H1 (cell line): ENCODE results near the gene CA5A. TPM values are rescaled to one million over a fixed set of nuclear protein-coding genes. Genes with fewer than 3 reads are reported as not detected.

ENCODE experiments used
- CTCF ChIA-PET: fragments of 300-600 bp; sonication (Branson Sonifier 250); formaldehyde crosslinking; loops from one replicate; lab custom pipeline; 2021; ENCODE audit not compliant: partially characterized antibody; lab: Charles Lee
- POLR2A ChIA-PET: fragments of 300-600 bp; sonication (Branson Sonifier 250); formaldehyde crosslinking; loops from one replicate; lab custom pipeline; 2021; ENCODE audit warnings: inconsistent platforms; ENCODE audit not compliant: partially characterized antibody; lab: Charles Lee
- DNase-seq, 2 experiments: peaks; one replicate each; pipeline versions ENCODE4 v3.0.0 to v3.0.0-alpha.2; 2010 to 2022; ENCODE audit warnings: low spot score in 2 of 2, low read depth in 1 of 2, mixed read lengths in 1 of 2
- FAIRE-seq: peaks from 2 replicates; lab custom pipeline; 2011; peaks lifted over from hg19 to GRCh38; lab: Jason Lieb, UNC
- H2AFZ ChIP-seq: 2 replicates; pipeline ENCODE4 v1.8.1; 2012; ENCODE audit warnings: low read length, inconsistent platforms
- H2AK5ac ChIP-seq: 2 replicates; pipeline ENCODE4 v1.6.1; 2013; ENCODE audit warnings: low read depth, low read length
- H2BK120ac ChIP-seq: replicated peaks from 2 replicates; pipeline ENCODE3; 2013; ENCODE audit warnings: low read depth, low read length, inconsistent platforms
- H2BK12ac ChIP-seq: 2 replicates; pipeline ENCODE4 v1.6.1; 2013; ENCODE audit warnings: low read depth, low read length
- H2BK15ac ChIP-seq: 2 replicates; pipeline ENCODE4 v1.6.1; 2013; ENCODE audit warnings: low read length
- H2BK20ac ChIP-seq: 2 replicates; pipeline ENCODE4 v1.6.1; 2013; ENCODE audit warnings: low read length
- H2BK5ac ChIP-seq: 2 replicates; pipeline ENCODE4 v1.6.1; 2013; ENCODE audit warnings: low read depth, low read length
- H3K14ac ChIP-seq: 2 replicates; pipeline ENCODE4 v1.6.1; 2013; ENCODE audit warnings: inconsistent platforms; ENCODE audit not compliant: insufficient read length
- H3K18ac ChIP-seq: 2 replicates; pipeline ENCODE4 v1.6.1; 2013; ENCODE audit warnings: low read length; ENCODE audit errors: extremely low read depth
- H3K23ac ChIP-seq: 2 replicates; pipeline ENCODE4 v1.6.1; 2013; ENCODE audit warnings: inconsistent platforms; ENCODE audit not compliant: insufficient read length
- H3K23me2 ChIP-seq: 2 replicates; pipeline ENCODE4 v1.6.1; 2013; ENCODE audit warnings: low read depth, low read length
- H3K27ac ChIP-seq: 2 replicates; pipeline ENCODE4 v1.6.1; 2011; ENCODE audit warnings: low read depth, low read length, inconsistent platforms
- H3K27me3 ChIP-seq, 4 experiments: replicated peaks in 1 of 4; 1 replicate in 1 of 4; 2 replicates in 3 of 4; pipeline versions ENCODE4 v1.6.1 to v1.8.1; 2011 to 2013; ENCODE audit warnings: low read length in 3 of 4, mild to moderate bottlenecking in 3 of 4, inconsistent platforms in 2 of 4, mixed read lengths in 2 of 4, moderate library complexity in 1 of 4; ENCODE audit not compliant: control insufficient read depth in 3 of 4, insufficient read depth in 3 of 4; ENCODE audit errors: extremely low read depth in 1 of 4
- H3K36me3 ChIP-seq, 4 experiments: 2 replicates each; pipeline versions ENCODE4 v1.6.1 to v1.8.1; 2011 to 2013; ENCODE audit warnings: mild to moderate bottlenecking in 4 of 4, low read length in 3 of 4, moderate library complexity in 2 of 4, control low read depth in 1 of 4, inconsistent platforms in 1 of 4; ENCODE audit not compliant: insufficient read depth in 4 of 4, control insufficient read depth in 2 of 4
- H3K4ac ChIP-seq: replicated peaks from 2 replicates; pipeline ENCODE3; 2013; ENCODE audit warnings: low read length, low read depth, mixed read lengths, inconsistent platforms; ENCODE audit not compliant: insufficient read length
- H3K4me1 ChIP-seq, 4 experiments: replicated peaks in 1 of 4; 1 replicate in 1 of 4; 2 replicates in 3 of 4; pipeline versions ENCODE4 v1.6.1 to v1.8.1; 2011 to 2013; ENCODE audit warnings: low read length in 3 of 4, inconsistent platforms in 2 of 4, mixed read lengths in 1 of 4; ENCODE audit not compliant: insufficient read depth in 4 of 4, control insufficient read depth in 3 of 4
- H3K4me2 ChIP-seq, 2 experiments: 2 replicates each; pipeline versions ENCODE4 v1.6.1 to v1.8.1; 2011 to 2013; ENCODE audit warnings: low read depth in 2 of 2, low read length in 2 of 2, control low read depth in 1 of 2, inconsistent platforms in 1 of 2, mild to moderate bottlenecking in 1 of 2; ENCODE audit not compliant: insufficient read depth in 1 of 2
- H3K4me3 ChIP-seq, 4 experiments: fragments of 200-600, 300-600 bp in 1 of 4; sonication (generic), shearing (Covaris generic), sonication (Bioruptor Twin) in 1 of 4; 2 replicates each; pipeline versions ENCODE4 v1.5.1 to v1.8.1; 2011 to 2016; ENCODE audit warnings: low read length in 4 of 4, low read depth in 3 of 4, control low read depth in 2 of 4, inconsistent platforms in 2 of 4, mild to moderate bottlenecking in 2 of 4, mixed read lengths in 1 of 4, moderate library complexity in 1 of 4; ENCODE audit not compliant: insufficient read depth in 2 of 4; ENCODE audit errors: extremely low read depth in 1 of 4
- H3K56ac ChIP-seq: replicated peaks from 2 replicates; pipeline ENCODE3; 2013; ENCODE audit warnings: low read depth, mild to moderate bottlenecking, mixed read lengths, low read length, inconsistent platforms; ENCODE audit not compliant: insufficient read length
- H3K79me1 ChIP-seq: 2 replicates; pipeline ENCODE4 v1.6.1; 2013; ENCODE audit warnings: low read depth, low read length, control low read depth
- H3K79me2 ChIP-seq, 2 experiments: 2 replicates each; pipeline versions ENCODE4 v1.6.1 to v1.8.1; 2012 to 2013; ENCODE audit warnings: low read length in 2 of 2, mild to moderate bottlenecking in 2 of 2, inconsistent platforms in 1 of 2; ENCODE audit not compliant: insufficient read depth in 2 of 2, control insufficient read depth in 1 of 2
- H3K9ac ChIP-seq, 4 experiments: replicated peaks in 1 of 4; 1 replicate in 1 of 4; 2 replicates in 3 of 4; pipeline versions ENCODE4 v1.6.1 to v1.8.1; 2011 to 2013; ENCODE audit warnings: low read depth in 3 of 4, low read length in 3 of 4, control low read depth in 2 of 4, mild to moderate bottlenecking in 2 of 4, moderate library complexity in 2 of 4, inconsistent platforms in 1 of 4; ENCODE audit errors: extremely low read depth in 1 of 4
- H3K9me3 ChIP-seq, 2 experiments: 2 replicates each; pipeline versions ENCODE4 v1.6.1 to v1.8.1; 2012 to 2013; ENCODE audit warnings: mild to moderate bottlenecking in 2 of 2, moderate library complexity in 2 of 2, control low read depth in 1 of 2, inconsistent platforms in 1 of 2, low read depth in 1 of 2, low read length in 1 of 2, mixed read lengths in 1 of 2; ENCODE audit not compliant: insufficient read depth in 2 of 2
- H4K20me1 ChIP-seq, 2 experiments: replicated peaks in 1 of 2; 2 replicates each; pipeline versions ENCODE3 to v1.8.1; 2011 to 2013; ENCODE audit warnings: inconsistent platforms in 2 of 2, low read length in 2 of 2, mild to moderate bottlenecking in 1 of 2; ENCODE audit not compliant: insufficient read depth in 2 of 2, control insufficient read depth in 1 of 2
- H4K5ac ChIP-seq: 2 replicates; pipeline ENCODE4 v1.6.1; 2013; ENCODE audit warnings: low read length, low read depth, mixed read lengths, inconsistent platforms; ENCODE audit not compliant: insufficient read length
- H4K8ac ChIP-seq: 2 replicates; pipeline ENCODE4 v1.8.0; 2013; ENCODE audit warnings: mild to moderate bottlenecking, moderate library complexity, low read length, inconsistent platforms; ENCODE audit not compliant: insufficient read depth; ENCODE audit errors: extremely low read depth
- H4K91ac ChIP-seq: replicated peaks from 2 replicates; pipeline ENCODE3; 2013; ENCODE audit warnings: low read length, mixed read lengths, inconsistent platforms; ENCODE audit not compliant: insufficient read length
- CEBPB ChIP-seq: IDR thresholded peaks from 2 replicates; pipeline ENCODE4 v1.6.1; 2012; ENCODE audit warnings: low read depth, low read length
- CTCF ChIP-seq, 3 experiments: IDR thresholded peaks; 1 replicate in 2 of 3; 2 replicates in 1 of 3; pipeline versions ENCODE4 v1.5.1 to v1.6.1; 2011; ENCODE audit warnings: low read length in 3 of 3, mild to moderate bottlenecking in 3 of 3, inconsistent platforms in 2 of 3, low read depth in 1 of 3, moderate library complexity in 1 of 3; ENCODE audit not compliant: insufficient read depth in 1 of 3; ENCODE audit errors: control extremely low read depth in 1 of 3
- GTF2F1 ChIP-seq: IDR thresholded peaks from 2 replicates; pipeline ENCODE4 v1.6.1; 2012; ENCODE audit warnings: low read depth, low read length, improper control_type of control experiment, borderline replicate concordance
- POLR2A ChIP-seq, 2 experiments: IDR thresholded peaks; 1 replicate in 1 of 2; 2 replicates in 1 of 2; pipeline ENCODE4 v1.6.1; 2011; ENCODE audit warnings: low read depth in 2 of 2, low read length in 2 of 2, mild to moderate bottlenecking in 2 of 2; ENCODE audit errors: control extremely low read depth in 1 of 2
- RAD21 ChIP-seq, 2 experiments: IDR thresholded peaks in 1 of 2; conservative IDR thresholded peaks in 1 of 2; 2 replicates each; pipeline ENCODE4 v1.6.1; 2011; ENCODE audit warnings: low read depth in 2 of 2, low read length in 2 of 2, improper control_type of control experiment in 1 of 2, inconsistent platforms in 1 of 2, mild to moderate bottlenecking in 1 of 2, moderate library complexity in 1 of 2
- WGBS, 2 experiments: shearing (Covaris generic) in 1 of 2; methylation state at CpG; one replicate each; pipeline versions ENCODE4 v1.1.6 to v1.1.7; 2013 to 2015; ENCODE audit warnings: low lambda C conversion rate in 2 of 2, mixed read lengths in 2 of 2, inconsistent platforms in 1 of 2, low coverage in 1 of 2, missing lambda C conversion rate in 1 of 2; ENCODE audit not compliant: insufficient replicate concordance in 2 of 2, insufficient coverage in 1 of 2, insufficient read length in 1 of 2; ENCODE audit errors: extremely low coverage in 1 of 2, missing lambda C conversion rate in 1 of 2; 5-methylcytosine and 5-hydroxymethylcytosine counted together
- polyA plus RNA-seq, 7 experiments: library from polyadenylated mRNA; depleted of rRNA in 3 of 7; stranded (reverse) in 5 of 7; unstranded in 2 of 7; fragments of >200 nt in 5 of 7; fragments of 200-250 nt in 2 of 7; gene quantifications; 1 replicate in 5 of 7; 2 replicates in 1 of 7; 4 replicates in 1 of 7; pipeline versions ENCODE4 v1.2.1 to v1.2.3, GENCODE V29; 2011 to 2013; ENCODE audit warnings: missing spikeins in 2 of 7, mixed read lengths in 2 of 7
- total RNA-seq: library from RNA; stranded (reverse); fragmentation: NEBNext Ultra II Directional; extraction: Animal tissue kit (Norgen Biotek cat#: 25700); gene quantifications from 2 replicates; pipeline ENCODE4 v1.2.1, GENCODE V29; 2021

The CA5A gene
- total and polyA plus RNA-seq, 2 of the 8 experiments (the other 6 are each of a cell fraction or from before 2014, with no cell fraction given): not detected

- H3K79me1 ChIP-seq: peaks cover 6% of the 10 kb centered on the region
- no peak overlapping the region for H3K4ac ChIP-seq
- peak in 1 of 2 experiments; percentile 55 for DNase-seq
- no peak overlapping the region for H4K5ac ChIP-seq
- H2AK5ac ChIP-seq: 0 out of 2 replicates have a peak overlapping the region, but pooled peaks have one; percentile 88
- H2BK20ac ChIP-seq: no peak overlapping the region
- H3K9ac ChIP-seq: 0 out of 7 replicates have a peak overlapping the region, but pooled peaks of 1 of the 4 experiments have one; percentile 16
- peaks cover 0 to 52% of the 10 kb centered on the region in 2 experiments; a peak in 3 of 4 replicates for H3K79me2 ChIP-seq
- H3K4me2 ChIP-seq: no peak overlapping the region
- no peaks in the 10 kb centered on the region for H3K23me2 ChIP-seq
- H2BK12ac ChIP-seq: peak overlapping the region; percentile 98
- no peak overlapping the region for H3K14ac ChIP-seq
- 81% methylated on average over 21 of the region's 21 CpGs; no CpG with 5 or more reads in 1 of the 2 experiments for WGBS, 2 experiments
- no peak overlapping the region for H3K23ac ChIP-seq
- H3K18ac ChIP-seq: no peak overlapping the region; the same call in none of the 2 replicates
- H4K8ac ChIP-seq: peak overlapping the region; percentile 58
- no peak for FAIRE-seq
- H3K56ac ChIP-seq: no peak overlapping the region
- H2BK120ac ChIP-seq: no peak overlapping the region
- ChIA-PET CTCF (interaction anchor here (0.5 to 9.1 kb wide), 22 partner anchors 12 to 343 kb away, joined by 3 to 181 read pairs (median 5); partner anchors contain the start of gene SLC7A5), POLR2A (interaction anchor here (1.4 to 27.1 kb wide), 8 partner anchors 12 to 99 kb away, joined by 3 to 507 read pairs (median 18); partner anchors contain the start of genes BANP and SLC7A5)
- no peak overlapping the region for H2AFZ ChIP-seq
- no peak overlapping the region for H3K4me3 ChIP-seq
- peak overlapping the region; percentile 77 for H4K91ac ChIP-seq
- H2BK15ac ChIP-seq: no peak overlapping the region
- H3K36me3 ChIP-seq: peaks cover 13 to 29% (median 16%) of the 10 kb centered on the region in 4 experiments; a peak in 7 of 8 replicates
- no peaks in the 10 kb centered on the region for H3K27me3 ChIP-seq
- no peaks in the 10 kb centered on the region for H3K9me3 ChIP-seq
- H4K20me1 ChIP-seq: peaks cover 6 to 12% of the 10 kb centered on the region in 2 experiments
- H2BK5ac ChIP-seq: peak overlapping the region; percentile 99
- no peak overlapping the region; the same call in 1 of the 2 replicates for H3K27ac ChIP-seq
- TF ChIP-seq RAD21 (IDR thresholded peaks at IDR 0.05 in 1 of 2, conservative IDR thresholded peaks at IDR 0.05 in 1 of 2; ENCODE audit: low read depth in 2 of 2, low read length in 2 of 2) (peak in 1 of 2 experiments; percentile 18; a peak in 1 of 4 replicates), CEBPB (no peak), CTCF (IDR thresholded peaks at IDR 0.05; ENCODE audit: control extremely low read depth in 1 of 3, insufficient read depth in 1 of 3, low read depth in 1 of 3, low read length in 3 of 3) (peak in 2 of 3 experiments; percentile 29 to 37; a peak in 2 of 4 replicates), GTF2F1 (no peak), POLR2A (IDR thresholded peaks at IDR 0.05; ENCODE audit: control extremely low read depth in 1 of 2, low read depth in 2 of 2, low read length in 2 of 2) (0 out of 3 replicates have a peak, but pooled peaks of 1 of the 2 experiments have one; percentile 25)
- peaks cover 16 to 48% (median 33%) of the 10 kb centered on the region in 4 experiments for H3K4me1 ChIP-seq
Observed at GRCh38 chr16:87851601-87852000, 84.7 kb downstream of the CA5A start.
